H1 (cell line): ENCODE measurements around the gene TPPP3. TPM values are rescaled to one million over a fixed set of nuclear protein-coding genes. Genes with fewer than 3 reads are reported as not detected.
A peak's percentile ranks its signal among the peaks of the same experiment; 100 is the strongest.

Experiments used
- CTCF ChIA-PET: fragments of 300-600 bp; sonication (Branson Sonifier 250); formaldehyde crosslinking; loops from one replicate; lab custom pipeline; 2021; ENCODE audit not compliant: partially characterized antibody; lab: Charles Lee
- POLR2A ChIA-PET: fragments of 300-600 bp; sonication (Branson Sonifier 250); formaldehyde crosslinking; loops from one replicate; lab custom pipeline; 2021; ENCODE audit warnings: inconsistent platforms; ENCODE audit not compliant: partially characterized antibody; lab: Charles Lee
- DNase-seq, 2 experiments: peaks; one replicate each; pipeline versions ENCODE4 v3.0.0 to v3.0.0-alpha.2; 2010 to 2022; ENCODE audit warnings: low spot score in 2 of 2, low read depth in 1 of 2, mixed read lengths in 1 of 2
- FAIRE-seq: peaks from 2 replicates; lab custom pipeline; 2011; peaks lifted over from hg19 to GRCh38; lab: Jason Lieb, UNC
- H2AFZ ChIP-seq: 2 replicates; pipeline ENCODE4 v1.8.1; 2012; ENCODE audit warnings: low read length, inconsistent platforms
- H2AK5ac ChIP-seq: 2 replicates; pipeline ENCODE4 v1.6.1; 2013; ENCODE audit warnings: low read depth, low read length
- H2BK120ac ChIP-seq: replicated peaks from 2 replicates; pipeline ENCODE3; 2013; ENCODE audit warnings: low read depth, low read length, inconsistent platforms
- H2BK12ac ChIP-seq: 2 replicates; pipeline ENCODE4 v1.6.1; 2013; ENCODE audit warnings: low read depth, low read length
- H2BK15ac ChIP-seq: 2 replicates; pipeline ENCODE4 v1.6.1; 2013; ENCODE audit warnings: low read length
- H2BK20ac ChIP-seq: 2 replicates; pipeline ENCODE4 v1.6.1; 2013; ENCODE audit warnings: low read length
- H2BK5ac ChIP-seq: 2 replicates; pipeline ENCODE4 v1.6.1; 2013; ENCODE audit warnings: low read depth, low read length
- H3K14ac ChIP-seq: 2 replicates; pipeline ENCODE4 v1.6.1; 2013; ENCODE audit warnings: inconsistent platforms; ENCODE audit not compliant: insufficient read length
- H3K18ac ChIP-seq: 2 replicates; pipeline ENCODE4 v1.6.1; 2013; ENCODE audit warnings: low read length; ENCODE audit errors: extremely low read depth
- H3K23ac ChIP-seq: 2 replicates; pipeline ENCODE4 v1.6.1; 2013; ENCODE audit warnings: inconsistent platforms; ENCODE audit not compliant: insufficient read length
- H3K23me2 ChIP-seq: 2 replicates; pipeline ENCODE4 v1.6.1; 2013; ENCODE audit warnings: low read depth, low read length
- H3K27ac ChIP-seq: 2 replicates; pipeline ENCODE4 v1.6.1; 2011; ENCODE audit warnings: low read depth, low read length, inconsistent platforms
- H3K27me3 ChIP-seq, 4 experiments: replicated peaks in 1 of 4; 1 replicate in 1 of 4; 2 replicates in 3 of 4; pipeline versions ENCODE4 v1.6.1 to v1.8.1; 2011 to 2013; ENCODE audit warnings: low read length in 3 of 4, mild to moderate bottlenecking in 3 of 4, inconsistent platforms in 2 of 4, mixed read lengths in 2 of 4, moderate library complexity in 1 of 4; ENCODE audit not compliant: control insufficient read depth in 3 of 4, insufficient read depth in 3 of 4; ENCODE audit errors: extremely low read depth in 1 of 4
- H3K36me3 ChIP-seq, 4 experiments: 2 replicates each; pipeline versions ENCODE4 v1.6.1 to v1.8.1; 2011 to 2013; ENCODE audit warnings: mild to moderate bottlenecking in 4 of 4, low read length in 3 of 4, moderate library complexity in 2 of 4, control low read depth in 1 of 4, inconsistent platforms in 1 of 4; ENCODE audit not compliant: insufficient read depth in 4 of 4, control insufficient read depth in 2 of 4
- H3K4ac ChIP-seq: replicated peaks from 2 replicates; pipeline ENCODE3; 2013; ENCODE audit warnings: low read length, low read depth, mixed read lengths, inconsistent platforms; ENCODE audit not compliant: insufficient read length
- H3K4me1 ChIP-seq, 4 experiments: replicated peaks in 1 of 4; 1 replicate in 1 of 4; 2 replicates in 3 of 4; pipeline versions ENCODE4 v1.6.1 to v1.8.1; 2011 to 2013; ENCODE audit warnings: low read length in 3 of 4, inconsistent platforms in 2 of 4, mixed read lengths in 1 of 4; ENCODE audit not compliant: insufficient read depth in 4 of 4, control insufficient read depth in 3 of 4
- H3K4me2 ChIP-seq, 2 experiments: 2 replicates each; pipeline versions ENCODE4 v1.6.1 to v1.8.1; 2011 to 2013; ENCODE audit warnings: low read depth in 2 of 2, low read length in 2 of 2, control low read depth in 1 of 2, inconsistent platforms in 1 of 2, mild to moderate bottlenecking in 1 of 2; ENCODE audit not compliant: insufficient read depth in 1 of 2
- H3K4me3 ChIP-seq, 4 experiments: fragments of 200-600, 300-600 bp in 1 of 4; sonication (generic), shearing (Covaris generic), sonication (Bioruptor Twin) in 1 of 4; 2 replicates each; pipeline versions ENCODE4 v1.5.1 to v1.8.1; 2011 to 2016; ENCODE audit warnings: low read length in 4 of 4, low read depth in 3 of 4, control low read depth in 2 of 4, inconsistent platforms in 2 of 4, mild to moderate bottlenecking in 2 of 4, mixed read lengths in 1 of 4, moderate library complexity in 1 of 4; ENCODE audit not compliant: insufficient read depth in 2 of 4; ENCODE audit errors: extremely low read depth in 1 of 4
- H3K56ac ChIP-seq: replicated peaks from 2 replicates; pipeline ENCODE3; 2013; ENCODE audit warnings: low read depth, mild to moderate bottlenecking, mixed read lengths, low read length, inconsistent platforms; ENCODE audit not compliant: insufficient read length
- H3K79me1 ChIP-seq: 2 replicates; pipeline ENCODE4 v1.6.1; 2013; ENCODE audit warnings: low read depth, low read length, control low read depth
- H3K79me2 ChIP-seq, 2 experiments: 2 replicates each; pipeline versions ENCODE4 v1.6.1 to v1.8.1; 2012 to 2013; ENCODE audit warnings: low read length in 2 of 2, mild to moderate bottlenecking in 2 of 2, inconsistent platforms in 1 of 2; ENCODE audit not compliant: insufficient read depth in 2 of 2, control insufficient read depth in 1 of 2
- H3K9ac ChIP-seq, 4 experiments: replicated peaks in 1 of 4; 1 replicate in 1 of 4; 2 replicates in 3 of 4; pipeline versions ENCODE4 v1.6.1 to v1.8.1; 2011 to 2013; ENCODE audit warnings: low read depth in 3 of 4, low read length in 3 of 4, control low read depth in 2 of 4, mild to moderate bottlenecking in 2 of 4, moderate library complexity in 2 of 4, inconsistent platforms in 1 of 4; ENCODE audit errors: extremely low read depth in 1 of 4
- H3K9me3 ChIP-seq, 2 experiments: 2 replicates each; pipeline versions ENCODE4 v1.6.1 to v1.8.1; 2012 to 2013; ENCODE audit warnings: mild to moderate bottlenecking in 2 of 2, moderate library complexity in 2 of 2, control low read depth in 1 of 2, inconsistent platforms in 1 of 2, low read depth in 1 of 2, low read length in 1 of 2, mixed read lengths in 1 of 2; ENCODE audit not compliant: insufficient read depth in 2 of 2
- H4K20me1 ChIP-seq, 2 experiments: replicated peaks in 1 of 2; 2 replicates each; pipeline versions ENCODE3 to v1.8.1; 2011 to 2013; ENCODE audit warnings: inconsistent platforms in 2 of 2, low read length in 2 of 2, mild to moderate bottlenecking in 1 of 2; ENCODE audit not compliant: insufficient read depth in 2 of 2, control insufficient read depth in 1 of 2
- H4K5ac ChIP-seq: 2 replicates; pipeline ENCODE4 v1.6.1; 2013; ENCODE audit warnings: low read length, low read depth, mixed read lengths, inconsistent platforms; ENCODE audit not compliant: insufficient read length
- H4K8ac ChIP-seq: 2 replicates; pipeline ENCODE4 v1.8.0; 2013; ENCODE audit warnings: mild to moderate bottlenecking, moderate library complexity, low read length, inconsistent platforms; ENCODE audit not compliant: insufficient read depth; ENCODE audit errors: extremely low read depth
- H4K91ac ChIP-seq: replicated peaks from 2 replicates; pipeline ENCODE3; 2013; ENCODE audit warnings: low read length, mixed read lengths, inconsistent platforms; ENCODE audit not compliant: insufficient read length
- EP300 ChIP-seq, 2 experiments: IDR thresholded peaks; 1 replicate in 1 of 2; 2 replicates in 1 of 2; pipeline ENCODE4 v1.6.1; 2011 to 2012; ENCODE audit warnings: low read depth in 2 of 2, low read length in 2 of 2, mild to moderate bottlenecking in 2 of 2, borderline replicate concordance in 1 of 2, inconsistent platforms in 1 of 2, moderate library complexity in 1 of 2
- EZH2 ChIP-seq: fragments of 200-600 bp; sonication (generic); IDR thresholded peaks from 2 replicates; pipeline ENCODE4 v1.7.1; 2012; ENCODE audit warnings: low read depth, mild to moderate bottlenecking, moderate library complexity, low read length, inconsistent platforms; ENCODE audit not compliant: severe bottlenecking
- HDAC2 ChIP-seq, 2 experiments: fragments of 300-600 bp in 1 of 2; sonication (generic) in 1 of 2; IDR thresholded peaks; 2 replicates each; pipeline ENCODE4 v1.6.1; 2011 to 2012; ENCODE audit warnings: low read depth in 2 of 2, low read length in 2 of 2, mild to moderate bottlenecking in 2 of 2, moderate library complexity in 2 of 2, borderline replicate concordance in 1 of 2, inconsistent platforms in 1 of 2
- JUN ChIP-seq: IDR thresholded peaks from 2 replicates; pipeline ENCODE4 v1.6.1; 2011; ENCODE audit warnings: low read depth, mild to moderate bottlenecking, improper control_type of control experiment, low read length
- KDM5A ChIP-seq: fragments of 200-600 bp; IDR thresholded peaks from 2 replicates; pipeline ENCODE4 v1.7.1; 2012; ENCODE audit warnings: mild to moderate bottlenecking, low read length, inconsistent platforms, mixed read lengths
- NRF1 ChIP-seq: IDR thresholded peaks from 2 replicates; pipeline ENCODE4 v1.6.1; 2011; ENCODE audit warnings: mild to moderate bottlenecking, low read depth, low read length, improper control_type of control experiment
- SP1 ChIP-seq: IDR thresholded peaks from 2 replicates; pipeline ENCODE4 v1.6.1; 2011; ENCODE audit warnings: low read depth, low read length
- SP2 ChIP-seq: IDR thresholded peaks from 2 replicates; pipeline ENCODE4 v1.6.1; 2012; ENCODE audit warnings: mild to moderate bottlenecking, low read length, inconsistent platforms
- SRF ChIP-seq: IDR thresholded peaks from 2 replicates; pipeline ENCODE4 v1.6.1; 2011; ENCODE audit warnings: mild to moderate bottlenecking, low read depth, low read length, moderate library complexity
- WGBS, 2 experiments: shearing (Covaris generic) in 1 of 2; methylation state at CpG; one replicate each; pipeline versions ENCODE4 v1.1.6 to v1.1.7; 2013 to 2015; ENCODE audit warnings: low lambda C conversion rate in 2 of 2, mixed read lengths in 2 of 2, inconsistent platforms in 1 of 2, low coverage in 1 of 2, missing lambda C conversion rate in 1 of 2; ENCODE audit not compliant: insufficient replicate concordance in 2 of 2, insufficient coverage in 1 of 2, insufficient read length in 1 of 2; ENCODE audit errors: extremely low coverage in 1 of 2, missing lambda C conversion rate in 1 of 2; 5-methylcytosine and 5-hydroxymethylcytosine counted together
- polyA plus RNA-seq, 7 experiments: library from polyadenylated mRNA; depleted of rRNA in 3 of 7; stranded (reverse) in 5 of 7; unstranded in 2 of 7; fragments of >200 nt in 5 of 7; fragments of 200-250 nt in 2 of 7; gene quantifications; 1 replicate in 5 of 7; 2 replicates in 1 of 7; 4 replicates in 1 of 7; pipeline versions ENCODE4 v1.2.1 to v1.2.3, GENCODE V29; 2011 to 2013; ENCODE audit warnings: missing spikeins in 2 of 7, mixed read lengths in 2 of 7
- total RNA-seq: library from RNA; stranded (reverse); fragmentation: NEBNext Ultra II Directional; extraction: Animal tissue kit (Norgen Biotek cat#: 25700); gene quantifications from 2 replicates; pipeline ENCODE4 v1.2.1, GENCODE V29; 2021
- TF ChIP-seq, protein P1 (sequence below): IDR thresholded peaks from 2 replicates; pipeline ENCODE4 v1.6.1; 2012; ENCODE audit warnings: inconsistent platforms

The TPPP3 gene
- total and polyA plus RNA-seq, 2 of the 8 experiments (the other 6 are each of a cell fraction or from before 2014, with no cell fraction given), result 0.77 to 1.0 TPM

DNA sequence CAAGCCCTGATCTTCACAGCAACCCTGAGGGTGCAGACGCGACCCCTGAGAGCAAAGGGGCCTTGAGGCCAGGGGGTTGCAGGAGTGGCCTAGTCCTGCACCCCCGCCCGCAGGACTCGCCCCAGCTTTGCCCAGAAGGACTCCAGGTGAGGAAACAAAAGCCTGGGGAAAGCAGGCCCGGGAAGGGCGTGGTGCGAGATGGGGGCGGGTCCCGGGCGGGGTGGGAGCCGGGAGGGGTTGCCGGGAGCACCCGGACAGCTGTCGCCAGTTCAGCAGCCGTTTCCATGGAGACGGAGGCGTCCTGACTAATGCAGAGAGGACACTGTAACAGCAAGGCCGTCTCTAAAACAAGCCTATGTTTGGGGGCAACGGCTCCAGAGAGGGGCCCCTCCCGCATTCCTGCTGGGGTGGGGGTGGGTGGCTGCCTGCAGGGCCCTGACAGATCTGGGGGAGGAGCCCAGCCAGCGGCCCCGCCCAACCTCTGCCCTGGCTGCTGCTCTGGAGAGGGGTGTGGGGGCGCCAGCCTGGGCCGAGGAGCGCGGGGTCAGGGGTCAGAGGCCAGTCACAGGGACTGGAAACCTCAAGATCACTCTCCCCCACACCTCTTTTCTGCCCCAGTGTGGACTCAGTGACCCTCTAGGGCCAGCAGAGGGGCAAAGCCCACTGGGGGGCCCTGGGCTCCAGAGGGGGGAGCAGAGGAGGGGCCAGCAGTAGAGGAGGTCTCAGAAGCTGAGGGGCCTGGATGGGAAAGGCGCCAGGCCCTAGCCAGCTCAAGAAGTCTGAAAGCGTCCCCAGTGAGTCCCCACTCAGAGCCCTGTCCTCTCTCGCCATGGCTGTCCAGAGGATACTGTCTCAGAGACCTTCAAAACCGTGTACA is 3.1 kb upstream of the TPPP3 start:
- peak overlapping the region; percentile 53 to 60 for H3K4me2 ChIP-seq
- H3K14ac ChIP-seq, result no peak overlapping the region
- no peak overlapping the region for H3K23ac ChIP-seq
- peak overlapping the region; percentile 66; the same call in 1 of the 2 replicates for H3K18ac ChIP-seq
- no peaks in the 10 kb centered on the region for H3K36me3 ChIP-seq
- no peak overlapping the region; the same call in 1 of the 2 replicates for H2BK5ac ChIP-seq
- H4K20me1 ChIP-seq, result peaks cover 6 to 9% of the 10 kb centered on the region in 2 experiments
- no peak overlapping the region for H2BK15ac ChIP-seq
- H4K8ac ChIP-seq, result peak overlapping the region; percentile 39
- peaks cover 24 to 53% (median 46%) of the 10 kb centered on the region in 4 experiments for H3K27me3 ChIP-seq
- ChIA-PET CTCF (interaction anchor here (1.0 to 32.4 kb wide), 11 partner anchors 8 to 110 kb away, joined by 3 to 476 read pairs (median 4); partner anchors contain the start of gene ZDHHC1), POLR2A (interaction anchor here (0.7 to 2.1 kb wide), 6 partner anchors 9 to 110 kb away, joined by 3 to 8 read pairs (median 4); no protein-coding TSS in a partner anchor)
- H3K79me1 ChIP-seq, result no peaks in the 10 kb centered on the region
- peak overlapping the region; percentile 12 for H4K91ac ChIP-seq
- 0 out of 7 replicates have a peak overlapping the region, but pooled peaks of 1 of the 4 experiments have one; percentile 4 for H3K9ac ChIP-seq
- peak overlapping the region in 3 of 4 experiments; percentile 10 to 49 (median 11); a peak in 4 of 8 replicates for H3K4me3 ChIP-seq
- no peak overlapping the region for H3K56ac ChIP-seq
- DNase-seq, result peak in 1 of 2 experiments; percentile 80
- H4K5ac ChIP-seq, result no peak overlapping the region
- no peak overlapping the region for H2BK120ac ChIP-seq
- H3K79me2 ChIP-seq, result no peaks in the 10 kb centered on the region
- no peaks in the 10 kb centered on the region for H3K9me3 ChIP-seq
- peak overlapping the region; percentile 82 for H3K4ac ChIP-seq
- no peaks in the 10 kb centered on the region; the same call in 1 of the 2 replicates for H3K23me2 ChIP-seq
- H2AFZ ChIP-seq, result no peak overlapping the region; the same call in 1 of the 2 replicates
- no peak for FAIRE-seq
- peaks cover 0 to 39% (median 27%) of the 10 kb centered on the region in 4 experiments; a peak in 6 of 7 replicates for H3K4me1 ChIP-seq
- H2BK12ac ChIP-seq, result peak overlapping the region; percentile 56; the same call in 1 of the 2 replicates
- no peak overlapping the region for H2AK5ac ChIP-seq
- WGBS, 2 experiments, result 14% methylated on average over 27 of the region's 31 CpGs; no CpG with 5 or more reads in 1 of the 2 experiments
- H3K27ac ChIP-seq, result no peak overlapping the region
- no peak overlapping the region for H2BK20ac ChIP-seq
- TF ChIP-seq KDM5A, result no peak
- TF ChIP-seq HDAC2 (IDR thresholded peaks at IDR 0.05; ENCODE audit: borderline replicate concordance in 1 of 2, low read depth in 2 of 2, low read length in 2 of 2), result no peak
- no peak for TF ChIP-seq JUN
- no peak for TF ChIP-seq EP300 (IDR thresholded peaks at IDR 0.05; ENCODE audit: borderline replicate concordance in 1 of 2, low read depth in 2 of 2, low read length in 2 of 2)
- TF ChIP-seq SP1, result peak; percentile 55; the same call in 1 of the 2 replicates
- TF ChIP-seq, protein P1, sequence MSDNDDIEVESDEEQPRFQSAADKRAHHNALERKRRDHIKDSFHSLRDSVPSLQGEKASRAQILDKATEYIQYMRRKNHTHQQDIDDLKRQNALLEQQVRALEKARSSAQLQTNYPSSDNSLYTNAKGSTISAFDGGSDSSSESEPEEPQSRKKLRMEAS, result peak; percentile 22; the same call in 1 of the 2 replicates
- no peak for TF ChIP-seq EZH2
- no peak for TF ChIP-seq SP2
- TF ChIP-seq NRF1, result no peak
- TF ChIP-seq SRF, result no peak
